ENCODE results near the gene CBFA2T3.

The CBFA2T3 gene

GRCh38 chr16:88976366-88977017 lies 515 bp downstream of the CBFA2T3 start:
- DNase-seq, result no peak

DNA sequence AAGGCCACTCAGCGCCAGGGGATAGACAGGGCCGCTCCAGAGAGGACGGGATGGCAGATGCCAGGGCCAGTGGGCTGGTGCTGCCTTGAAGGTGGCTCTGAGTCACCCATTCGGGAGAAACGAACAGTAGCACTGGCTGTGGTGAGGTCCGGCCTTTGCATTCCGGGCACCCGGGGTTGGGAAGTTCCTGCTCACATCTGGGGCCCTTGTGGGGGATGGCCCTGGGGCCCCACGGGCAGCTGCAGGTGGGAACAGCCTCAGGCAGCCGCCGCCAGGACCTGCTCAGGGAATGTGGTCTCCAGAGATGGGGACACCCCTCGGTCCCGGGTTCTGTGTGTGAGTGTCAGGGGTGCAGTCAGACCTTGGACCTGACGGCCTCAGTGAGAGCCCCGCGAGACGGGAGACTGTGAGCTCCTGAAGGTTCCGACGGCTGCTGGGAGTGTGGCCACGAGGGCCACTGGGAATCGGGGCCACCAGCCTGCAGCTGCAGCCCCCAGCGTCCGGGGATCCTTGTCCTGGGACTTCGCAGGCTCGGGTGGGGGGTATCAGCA lies 1.4 kb downstream of the CBFA2T3 start:
- DNase-seq, result no peak

DNA sequence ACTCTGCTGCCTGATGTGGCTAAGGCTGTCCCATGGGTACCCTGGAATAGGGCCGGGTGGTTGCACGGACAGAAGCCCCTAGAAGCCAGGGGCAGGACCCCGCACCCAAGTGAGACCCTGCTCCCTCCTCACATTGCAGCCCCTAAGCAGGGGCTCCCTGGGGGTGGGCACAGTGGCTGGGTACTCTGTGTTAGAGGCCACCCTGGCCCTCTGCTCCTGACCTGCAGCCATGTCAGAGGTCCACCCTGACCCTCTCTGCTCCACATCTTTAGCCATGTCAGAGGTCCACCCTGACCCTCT lies 2.1 kb downstream of the CBFA2T3 start:
- DNase-seq, result no peak

- DNase-seq, result no peak
These were observed 2.7 kb downstream of the CBFA2T3 start for GRCh38 chr16:88974080-88974915.

DNA sequence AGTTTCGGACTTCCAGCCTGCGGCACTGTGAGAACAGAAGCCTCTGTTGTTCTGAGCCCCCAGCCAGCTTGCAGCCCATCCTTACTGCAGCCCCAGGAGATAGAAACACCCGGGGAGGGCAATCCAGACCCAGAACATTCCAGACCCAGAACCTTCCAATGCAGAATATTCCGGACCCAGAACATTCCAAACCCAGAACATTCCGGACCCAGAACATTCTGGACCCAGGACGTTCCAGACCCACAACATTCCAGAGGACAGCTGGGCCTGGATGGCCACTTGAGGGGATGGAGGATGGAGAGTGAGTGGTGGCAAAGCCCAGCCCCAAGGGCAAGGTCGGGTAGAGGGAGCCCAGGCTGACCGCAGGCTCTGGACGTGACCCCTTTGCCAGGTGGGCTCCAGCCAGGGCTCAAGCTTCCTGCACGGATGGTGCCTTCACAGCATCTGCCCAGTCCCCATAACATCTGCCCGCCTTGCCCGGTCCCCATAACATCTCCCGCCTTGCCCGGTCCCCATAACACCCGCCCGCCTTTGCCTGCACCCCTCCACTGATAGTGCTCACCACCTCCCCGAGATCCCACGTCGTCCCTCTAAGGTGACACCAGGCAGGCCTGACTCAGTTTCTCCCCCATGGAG lies 3.5 kb downstream of the CBFA2T3 start:
- no peak for DNase-seq

DNA sequence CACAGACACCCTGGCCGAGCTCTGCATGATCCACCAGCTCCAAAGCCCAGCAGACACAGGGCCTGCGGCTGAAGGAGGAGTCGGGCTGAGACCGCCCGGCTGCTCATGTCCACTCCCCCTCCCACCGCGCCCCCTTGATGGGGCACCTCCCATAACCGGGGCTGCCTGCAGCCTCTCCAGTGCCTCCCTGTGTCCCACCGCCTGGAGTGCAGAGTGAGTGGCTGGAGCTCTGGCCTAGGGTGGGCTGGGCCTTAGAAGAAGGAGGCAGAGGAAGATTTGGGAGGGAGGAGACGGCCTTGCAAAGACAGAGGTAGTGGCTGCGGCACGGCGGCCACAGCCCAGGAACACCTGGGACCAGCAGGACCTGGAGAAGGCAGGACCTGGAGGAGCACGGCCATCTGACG lies 4.0 kb downstream of the CBFA2T3 start:
- DNase-seq, result no peak

DNA sequence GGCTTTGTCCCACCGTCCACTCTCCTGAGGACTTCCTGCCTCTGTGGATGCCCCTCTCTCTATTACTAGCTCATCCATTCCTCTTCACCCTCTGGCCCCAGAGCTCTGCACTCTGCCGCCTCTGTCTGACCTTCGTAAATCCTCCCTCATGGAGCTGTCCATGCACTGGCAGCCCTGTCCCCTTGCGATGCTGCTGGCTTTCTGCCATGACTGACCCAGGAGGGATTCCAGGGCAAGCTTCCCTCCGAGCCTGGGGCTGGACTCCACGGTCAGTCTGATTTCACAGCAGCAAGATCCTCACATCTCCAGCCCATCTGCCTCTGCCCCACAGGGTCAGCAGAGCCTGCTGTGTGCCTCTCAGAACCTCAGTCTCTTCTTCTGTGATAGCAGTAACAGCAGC lies 4.7 kb downstream of the CBFA2T3 start:
- no peak for DNase-seq

DNA sequence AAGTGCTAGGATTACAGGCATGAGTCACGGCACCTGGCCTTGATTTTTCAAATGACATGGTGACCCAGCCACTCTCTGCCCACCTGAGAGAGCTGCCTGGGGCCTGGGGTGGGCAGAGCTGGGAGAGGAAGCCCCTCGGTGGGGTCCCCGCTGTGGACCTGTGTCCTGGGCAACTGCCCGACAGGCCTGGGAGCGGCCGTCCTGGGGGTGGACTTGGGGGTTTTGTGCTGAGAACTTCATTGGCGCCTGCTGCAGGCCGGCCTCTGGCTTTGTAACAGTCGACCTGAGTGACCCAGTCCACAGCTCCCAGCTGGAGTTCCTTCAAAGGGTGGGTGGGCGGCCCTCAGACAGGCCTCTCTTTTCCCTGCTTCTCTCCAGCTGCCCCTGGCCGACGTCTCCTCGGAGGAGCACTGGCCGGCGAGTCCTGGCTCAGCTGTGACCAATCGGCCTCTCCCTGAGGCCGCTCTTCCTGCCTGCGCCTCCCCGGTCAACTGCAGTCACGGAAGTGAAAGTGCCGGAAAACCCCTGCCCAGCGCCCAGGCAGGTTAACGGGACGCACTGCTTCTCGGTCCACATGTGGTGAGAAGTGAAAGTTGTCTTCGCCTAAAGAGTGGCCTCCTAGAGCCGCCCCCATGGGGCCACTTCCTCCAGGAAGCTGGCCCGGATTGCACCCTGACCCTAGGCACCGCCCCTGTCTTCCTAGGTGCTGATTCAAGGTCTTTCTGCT lies 5.5 kb downstream of the CBFA2T3 start:
- DNase-seq, result no peak

GRCh38 chr16:88970539-88971065 lies 6.4 kb downstream of the CBFA2T3 start:
- no peak for DNase-seq

DNA sequence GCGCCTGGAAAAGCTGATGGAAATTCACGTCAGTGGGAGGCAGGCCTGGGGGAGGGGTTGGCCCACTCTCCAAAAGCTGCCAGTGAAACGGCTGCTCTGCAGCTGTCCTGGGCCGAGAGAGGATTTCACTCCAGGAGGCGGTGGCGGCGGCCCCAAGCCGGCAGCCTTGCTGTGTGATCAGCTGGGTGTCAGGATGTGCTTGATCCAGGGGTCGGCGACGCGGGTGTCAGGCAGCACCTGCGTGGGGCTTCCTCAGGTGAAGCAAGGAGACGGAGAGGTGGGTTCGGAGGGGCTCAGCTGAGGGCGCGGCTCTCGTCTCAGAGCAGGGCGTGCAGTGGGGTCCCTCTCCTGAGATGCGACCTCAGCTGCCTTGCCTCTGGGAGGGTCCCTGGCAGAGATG lies 7.0 kb downstream of the CBFA2T3 start:
- DNase-seq, result no peak

- no peak for DNase-seq
These were observed 7.6 kb downstream of the CBFA2T3 start for GRCh38 chr16:88969361-88969831.

- DNase-seq, result no peak
These were observed 8.3 kb downstream of the CBFA2T3 start for GRCh38 chr16:88968589-88969280.

DNA sequence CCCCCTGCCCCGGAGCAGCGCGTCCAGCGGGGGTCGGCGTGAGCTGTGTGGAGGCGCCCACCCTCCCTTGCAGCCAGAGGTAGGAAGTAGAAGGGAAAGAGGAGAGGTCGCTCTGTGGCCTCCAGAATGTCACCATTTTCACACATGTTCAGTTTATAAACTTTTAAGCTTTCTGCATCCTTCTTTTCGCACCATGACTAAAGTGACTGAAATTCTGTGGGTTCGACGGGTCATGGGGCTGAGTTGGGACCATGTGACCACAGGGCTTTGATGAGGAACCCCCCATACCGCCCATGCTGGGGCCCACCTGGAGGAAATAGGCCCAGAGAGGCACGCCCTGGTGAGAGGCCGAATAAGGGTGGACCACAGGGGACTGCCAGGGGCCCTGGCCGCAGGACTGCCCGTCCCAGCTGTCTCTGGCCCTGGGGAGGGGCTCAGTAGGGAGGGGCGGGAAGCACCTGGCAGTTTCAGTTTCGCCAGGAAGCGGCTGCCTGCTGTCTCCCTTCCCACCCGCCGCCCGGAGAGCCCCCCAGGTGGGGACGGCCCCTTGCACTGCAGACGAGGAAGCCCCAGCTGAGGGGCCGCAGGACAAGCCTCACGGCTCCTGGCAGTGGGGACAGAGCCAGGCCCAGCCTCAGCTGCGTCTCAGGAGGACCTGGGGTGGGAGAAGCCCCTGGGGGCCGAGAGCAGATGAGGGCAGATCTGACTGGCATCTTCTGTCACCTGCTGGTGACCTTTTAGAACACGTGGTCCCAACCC lies 9.0 kb downstream of the CBFA2T3 start:
- no peak for DNase-seq

- DNase-seq, result no peak
These were observed 9.8 kb downstream of the CBFA2T3 start for GRCh38 chr16:88966986-88967829.

DNA sequence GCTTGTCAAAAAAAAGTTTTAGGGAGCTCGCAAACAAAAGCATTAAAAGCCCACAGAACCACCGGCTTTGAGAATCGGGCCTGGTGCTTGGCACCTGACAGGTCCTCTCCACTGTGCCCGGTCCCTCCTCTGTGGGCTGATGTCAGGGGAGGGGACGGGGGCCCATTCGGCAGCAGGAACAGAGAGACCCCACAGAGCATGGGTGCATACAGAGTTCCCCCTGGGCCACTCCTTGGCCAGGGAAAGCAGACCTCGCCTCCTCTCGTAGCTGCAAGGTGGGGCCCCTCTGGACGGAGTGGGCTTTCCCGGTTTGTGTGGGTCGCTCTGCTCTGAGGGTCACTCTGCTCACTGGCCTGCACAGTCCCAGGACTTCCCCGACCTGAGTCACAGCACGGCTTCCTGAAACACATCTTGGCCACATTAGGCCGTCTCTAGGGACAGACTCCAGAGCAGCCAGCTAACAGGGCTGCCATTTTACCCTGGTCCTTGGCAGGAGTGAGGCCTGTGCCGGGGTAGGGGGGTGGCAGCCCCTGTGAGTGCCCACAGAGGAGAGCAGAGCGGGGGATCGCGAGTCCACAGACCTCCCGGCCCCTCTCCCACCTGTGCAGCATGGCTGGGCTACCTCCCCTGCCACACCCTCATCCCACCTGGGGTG lies 11.1 kb downstream of the CBFA2T3 start:
- no peak for DNase-seq

GRCh38 chr16:88965411-88965810 lies 11.6 kb downstream of the CBFA2T3 start:
- no peak for DNase-seq

GRCh38 chr16:88964636-88965035 lies 12.4 kb downstream of the CBFA2T3 start:
- no peak for DNase-seq

DNA sequence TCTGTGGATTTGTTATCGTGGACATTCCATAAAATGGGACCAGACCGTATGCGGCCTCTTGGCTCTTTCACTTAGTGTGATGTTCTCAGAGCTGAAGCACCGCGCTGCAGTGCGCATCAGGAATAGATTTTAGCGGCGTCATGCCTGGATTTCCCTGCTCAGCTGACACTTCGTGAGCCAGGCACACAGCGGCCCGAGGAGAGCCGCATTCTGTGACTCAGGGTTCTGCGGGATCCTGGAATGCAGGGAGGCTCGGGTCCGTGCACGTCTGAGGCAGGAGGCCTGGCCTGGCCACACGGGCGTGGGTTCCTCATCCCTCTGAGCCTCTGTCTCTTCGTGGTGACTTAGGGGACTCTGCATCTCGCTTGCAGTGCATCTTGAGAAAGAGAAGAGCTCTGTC lies 13.4 kb downstream of the CBFA2T3 start:
- no peak for DNase-seq

GRCh38 chr16:88962478-88963152 lies 14.4 kb downstream of the CBFA2T3 start:
- no peak for DNase-seq

All from T-helper 2 cell (primary cell).